Measurements from ENCODE around the gene KMT2E.

Gene KMT2E

DNA sequence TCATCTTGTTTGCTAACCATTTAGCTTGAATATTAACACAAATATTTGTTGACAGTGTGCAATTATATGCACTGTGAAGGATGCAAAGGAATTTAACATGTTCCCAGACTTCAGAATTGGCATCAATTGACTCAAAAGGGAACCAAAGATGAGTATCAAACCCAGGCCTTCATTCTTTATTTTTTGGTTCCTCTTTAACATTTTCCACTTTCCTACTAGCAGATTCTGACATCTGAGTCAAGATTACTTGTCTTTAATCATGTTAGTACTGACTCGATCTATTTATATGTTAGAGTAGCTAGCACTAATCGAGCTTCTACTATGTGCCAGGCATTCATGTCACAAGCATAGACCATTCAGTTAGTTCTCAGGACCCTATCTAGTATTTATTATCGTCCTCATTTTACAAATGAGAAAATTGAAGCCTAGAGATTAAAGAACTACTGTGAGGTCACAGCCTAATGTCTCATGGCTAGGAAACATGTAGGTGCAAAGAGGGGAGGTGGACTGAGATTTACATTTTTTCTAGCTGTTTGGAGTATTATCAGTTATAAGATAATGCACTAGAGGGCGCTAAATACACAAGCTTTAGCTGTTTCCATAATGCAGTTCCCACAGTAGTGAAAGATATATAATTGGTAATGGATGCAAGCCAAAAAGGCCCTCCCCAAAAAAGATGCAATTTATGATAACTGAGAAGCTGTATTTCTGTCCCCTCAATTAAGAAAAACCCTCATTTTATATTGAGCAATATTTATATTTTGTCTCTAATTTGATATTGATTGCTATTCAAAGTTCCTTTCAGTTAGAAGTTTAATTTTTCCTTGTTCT is 32.9 kb upstream of the KMT2E start:
- H3K9ac ChIP-seq (ENCODE audit: low read length), result peak overlapping the region; percentile 98
- no CpG with 5 or more reads among the region's 4 CpGs for WGBS
- H2BK5ac ChIP-seq (ENCODE audit: low read depth, low read length, poor library complexity, severe bottlenecking), result no peak overlapping the region
- peaks cover 0 to 35% of the 10 kb centered on the region in 2 experiments for H3K36me3 ChIP-seq (ENCODE audit: control insufficient read depth in 1 of 2, insufficient read depth in 2 of 2, low read depth in 1 of 2, low read length in 2 of 2)
- H2AK5ac ChIP-seq (ENCODE audit: low read length, severe bottlenecking), result no peak overlapping the region
- H4K91ac ChIP-seq (ENCODE audit: low read length), result no peak overlapping the region
- no peak overlapping the region for H3K18ac ChIP-seq (ENCODE audit: low read depth in 1 of 2, low read length in 2 of 2)
- H3K27me3 ChIP-seq (ENCODE audit: control insufficient read depth in 1 of 2, insufficient read depth in 1 of 2, low read length in 2 of 2), result no peaks in the 10 kb centered on the region
- H2AFZ ChIP-seq (ENCODE audit: low read depth, low read length), result no peak overlapping the region
- H3K4me3 ChIP-seq (ENCODE audit: insufficient read depth in 1 of 2, low read depth in 1 of 2, low read length in 2 of 2), result no peak overlapping the region
- H3K27ac ChIP-seq (ENCODE audit: low read length, poor library complexity, severe bottlenecking), result no peak overlapping the region
- no peaks in the 10 kb centered on the region for H3K9me3 ChIP-seq (ENCODE audit: control insufficient read depth, low read length)
- H3K4me2 ChIP-seq (ENCODE audit: low read length, poor library complexity, severe bottlenecking), result no peak overlapping the region
- H3K4ac ChIP-seq (ENCODE audit: low read depth in 1 of 2, low read length in 2 of 2), result no peak overlapping the region
- H2BK12ac ChIP-seq (ENCODE audit: low read length in 2 of 2), result no peak overlapping the region
- H3K79me1 ChIP-seq (replicated peaks; ENCODE audit: low read length, poor library complexity, severe bottlenecking), result peaks cover 8% of the 10 kb centered on the region
- H3K4me1 ChIP-seq (ENCODE audit: control insufficient read depth, insufficient read depth, low read depth, low read length), result peaks cover 11% of the 10 kb centered on the region
- DNase-seq, result peak; percentile 70
- no peak overlapping the region for H2BK120ac ChIP-seq (ENCODE audit: low read depth, low read length)
- H4K8ac ChIP-seq (ENCODE audit: low read length), result no peak overlapping the region
- H3K23ac ChIP-seq (ENCODE audit: low read length in 2 of 2), result no peak overlapping the region
- H2BK15ac ChIP-seq (ENCODE audit: low read depth, poor library complexity, severe bottlenecking), result no peak overlapping the region
- H3K14ac ChIP-seq (ENCODE audit: low read length in 2 of 2), result no peak overlapping the region

DNA sequence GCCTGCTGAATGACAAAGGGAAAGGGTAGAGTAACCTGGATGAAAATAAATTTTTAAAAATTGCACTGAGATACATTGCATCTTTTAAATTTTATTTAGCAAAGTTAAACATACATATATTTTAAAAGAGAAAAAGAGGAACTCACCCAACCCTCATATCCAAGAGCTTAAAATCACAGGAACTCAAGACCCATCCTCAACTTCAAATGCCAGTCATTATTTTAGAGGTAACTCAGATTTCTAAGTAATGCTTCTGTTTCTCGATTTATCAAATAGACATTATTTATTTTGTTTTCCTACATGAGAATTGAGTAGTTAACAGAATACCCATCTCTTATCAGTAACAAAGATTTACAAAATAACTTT is 32.4 kb upstream of the KMT2E start:
- H3K4me1 ChIP-seq (ENCODE audit: control insufficient read depth, insufficient read depth, low read depth, low read length), result peaks cover 13% of the 10 kb centered on the region
- WGBS, result no CpG with 5 or more reads among the region's 1 CpG
- no peak overlapping the region for H3K14ac ChIP-seq (ENCODE audit: low read length in 2 of 2)
- H3K27ac ChIP-seq (ENCODE audit: low read length, poor library complexity, severe bottlenecking), result no peak overlapping the region
- H2BK15ac ChIP-seq (ENCODE audit: low read depth, poor library complexity, severe bottlenecking), result no peak overlapping the region
- H2BK120ac ChIP-seq (ENCODE audit: low read depth, low read length), result no peak overlapping the region
- no peak overlapping the region for H4K8ac ChIP-seq (ENCODE audit: low read length)
- no peak overlapping the region for H3K23ac ChIP-seq (ENCODE audit: low read length in 2 of 2)
- H2BK5ac ChIP-seq (ENCODE audit: low read depth, low read length, poor library complexity, severe bottlenecking), result no peak overlapping the region
- peak overlapping the region in 1 of 2 experiments; percentile 81 for H3K4me3 ChIP-seq (ENCODE audit: insufficient read depth in 1 of 2, low read depth in 1 of 2, low read length in 2 of 2)
- peaks cover 8% of the 10 kb centered on the region for H3K79me1 ChIP-seq (replicated peaks; ENCODE audit: low read length, poor library complexity, severe bottlenecking)
- H3K36me3 ChIP-seq (ENCODE audit: control insufficient read depth in 1 of 2, insufficient read depth in 2 of 2, low read depth in 1 of 2, low read length in 2 of 2), result peaks cover 2 to 41% of the 10 kb centered on the region in 2 experiments
- DNase-seq, result no peak
- no peak overlapping the region for H3K18ac ChIP-seq (ENCODE audit: low read depth in 1 of 2, low read length in 2 of 2)
- H3K4ac ChIP-seq (ENCODE audit: low read depth in 1 of 2, low read length in 2 of 2), result no peak overlapping the region
- no peak overlapping the region for H3K4me2 ChIP-seq (ENCODE audit: low read length, poor library complexity, severe bottlenecking)
- no peak overlapping the region for H2AK5ac ChIP-seq (ENCODE audit: low read length, severe bottlenecking)
- no peaks in the 10 kb centered on the region for H3K9me3 ChIP-seq (ENCODE audit: control insufficient read depth, low read length)
- peak overlapping the region; percentile 98 for H3K9ac ChIP-seq (ENCODE audit: low read length)
- H2AFZ ChIP-seq (ENCODE audit: low read depth, low read length), result no peak overlapping the region
- H3K27me3 ChIP-seq (ENCODE audit: control insufficient read depth in 1 of 2, insufficient read depth in 1 of 2, low read length in 2 of 2), result no peaks in the 10 kb centered on the region
- H2BK12ac ChIP-seq (ENCODE audit: low read length in 2 of 2), result no peak overlapping the region
- no peak overlapping the region for H4K91ac ChIP-seq (ENCODE audit: low read length)

DNA sequence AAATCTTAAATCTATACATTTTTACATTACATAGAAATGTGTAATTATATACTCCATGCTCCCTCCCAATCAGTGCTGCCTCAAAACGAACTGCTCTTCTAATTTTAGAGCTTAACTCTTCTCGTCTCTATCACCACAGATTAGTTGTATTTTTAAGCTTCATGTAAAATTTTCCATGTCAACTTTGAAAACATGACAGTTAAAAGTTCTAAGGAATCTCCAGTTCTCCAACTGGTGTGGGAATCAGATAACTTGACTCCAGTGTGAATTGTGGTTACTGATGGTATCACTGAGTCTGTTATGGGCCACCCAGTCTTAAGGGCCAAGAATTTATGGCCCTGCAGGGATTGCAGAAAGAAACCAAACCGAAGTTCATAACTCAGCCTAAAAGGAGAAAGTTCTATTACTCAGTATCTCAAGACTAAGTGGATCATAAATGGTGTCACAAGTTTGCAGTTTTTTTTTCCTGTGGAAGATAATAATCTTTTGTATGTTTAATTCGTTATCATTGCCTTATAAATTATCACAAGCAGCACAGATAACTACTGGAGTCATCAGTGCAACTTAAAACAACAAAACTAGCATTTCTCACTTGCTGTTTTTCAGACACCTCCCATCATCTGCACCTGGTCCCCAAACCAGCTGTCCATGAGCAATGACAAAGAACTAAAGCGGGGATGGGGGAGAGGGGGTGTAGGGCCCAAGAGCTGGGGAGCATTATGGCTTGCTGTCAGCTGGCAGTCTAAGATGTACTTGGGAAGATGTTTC is 31.5 kb upstream of the KMT2E start:
- Histone ChIP-seq H3K79me1 (replicated peaks; ENCODE audit: low read length, poor library complexity, severe bottlenecking) (peaks cover 8% of the 10 kb centered on the region), H3K9ac (ENCODE audit: low read length) (peak overlapping the region; percentile 98), H3K27me3 (ENCODE audit: control insufficient read depth in 1 of 2, insufficient read depth in 1 of 2, low read length in 2 of 2) (no peaks in the 10 kb centered on the region), H3K9me3 (ENCODE audit: control insufficient read depth, low read length) (no peaks in the 10 kb centered on the region), H3K4ac (ENCODE audit: low read depth in 1 of 2, low read length in 2 of 2) (no peak overlapping the region), H2AFZ (ENCODE audit: low read depth, low read length) (no peak overlapping the region), H3K18ac (ENCODE audit: low read depth in 1 of 2, low read length in 2 of 2) (no peak overlapping the region), H2BK5ac (ENCODE audit: low read depth, low read length, poor library complexity, severe bottlenecking) (no peak overlapping the region), H3K4me2 (ENCODE audit: low read length, poor library complexity, severe bottlenecking) (peak overlapping the region; percentile 91), H2BK120ac (ENCODE audit: low read depth, low read length) (no peak overlapping the region), H3K36me3 (ENCODE audit: control insufficient read depth in 1 of 2, insufficient read depth in 2 of 2, low read depth in 1 of 2, low read length in 2 of 2) (peaks cover 6 to 35% of the 10 kb centered on the region in 2 experiments), H2AK5ac (ENCODE audit: low read length, severe bottlenecking) (peak overlapping the region; percentile 77), H2BK15ac (ENCODE audit: low read depth, poor library complexity, severe bottlenecking) (no peak overlapping the region), H3K4me1 (ENCODE audit: control insufficient read depth, insufficient read depth, low read depth, low read length) (peaks cover 13% of the 10 kb centered on the region), H3K27ac (ENCODE audit: low read length, poor library complexity, severe bottlenecking) (peak overlapping the region; percentile 99), H4K8ac (ENCODE audit: low read length) (no peak overlapping the region), H3K23ac (ENCODE audit: low read length in 2 of 2) (no peak overlapping the region), H3K4me3 (ENCODE audit: insufficient read depth in 1 of 2, low read depth in 1 of 2, low read length in 2 of 2) (peak overlapping the region in 1 of 2 experiments; percentile 81), H2BK12ac (ENCODE audit: low read length in 2 of 2) (peak overlapping the region in 1 of 2 experiments; percentile 79), H3K14ac (ENCODE audit: low read length in 2 of 2) (no peak overlapping the region), H4K91ac (ENCODE audit: low read length) (no peak overlapping the region)
- peak; percentile 89 for DNase-seq
- WGBS, result 50% methylated on average over 1 of the region's 5 CpGs

DNA sequence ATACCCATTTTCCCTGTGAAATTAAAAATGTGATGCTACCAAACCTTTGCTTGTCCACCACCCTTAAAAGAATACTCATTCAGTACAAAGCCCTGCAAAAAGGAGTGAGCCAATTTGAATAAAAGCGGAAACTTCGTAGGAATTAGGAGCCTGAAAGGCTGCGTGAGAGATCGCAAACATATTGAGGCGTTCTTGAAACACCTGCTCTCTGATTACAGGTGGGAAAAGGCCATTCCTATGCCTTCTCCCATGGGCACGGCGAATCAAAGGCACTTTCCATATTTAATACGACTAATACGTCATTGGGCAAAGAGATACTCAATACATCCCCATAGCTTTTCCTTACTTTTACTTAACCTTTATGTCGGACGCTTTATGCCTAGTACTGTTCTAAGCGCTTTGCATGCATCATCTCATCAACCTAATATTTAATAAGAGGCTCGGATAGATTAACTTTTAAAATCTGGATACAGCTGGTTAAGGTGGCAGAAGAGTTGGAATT is 30.9 kb upstream of the KMT2E start:
- H3K79me1 ChIP-seq (replicated peaks; ENCODE audit: low read length, poor library complexity, severe bottlenecking), result peaks cover 4% of the 10 kb centered on the region
- H3K36me3 ChIP-seq (ENCODE audit: control insufficient read depth in 1 of 2, insufficient read depth in 2 of 2, low read depth in 1 of 2, low read length in 2 of 2), result peaks cover 6 to 38% of the 10 kb centered on the region in 2 experiments
- H3K18ac ChIP-seq (ENCODE audit: low read depth in 1 of 2, low read length in 2 of 2), result peak overlapping the region; percentile 84 to 92
- H3K9me3 ChIP-seq (ENCODE audit: control insufficient read depth, low read length), result no peaks in the 10 kb centered on the region
- H2AK5ac ChIP-seq (ENCODE audit: low read length, severe bottlenecking), result peak overlapping the region; percentile 92
- no peak overlapping the region for H2BK12ac ChIP-seq (ENCODE audit: low read length in 2 of 2)
- peak overlapping the region; percentile 97 for H4K8ac ChIP-seq (ENCODE audit: low read length)
- H3K4me2 ChIP-seq (ENCODE audit: low read length, poor library complexity, severe bottlenecking), result peak overlapping the region; percentile 91
- peaks cover 11% of the 10 kb centered on the region for H3K4me1 ChIP-seq (ENCODE audit: control insufficient read depth, insufficient read depth, low read depth, low read length)
- no peak overlapping the region for H4K91ac ChIP-seq (ENCODE audit: low read length)
- 90% methylated on average over 11 of the region's 13 CpGs for WGBS
- no peak overlapping the region for H2AFZ ChIP-seq (ENCODE audit: low read depth, low read length)
- H3K4me3 ChIP-seq (ENCODE audit: insufficient read depth in 1 of 2, low read depth in 1 of 2, low read length in 2 of 2), result peak overlapping the region; percentile 68 to 81
- no peak overlapping the region for H2BK120ac ChIP-seq (ENCODE audit: low read depth, low read length)
- peak overlapping the region; percentile 98 for H3K9ac ChIP-seq (ENCODE audit: low read length)
- no peaks in the 10 kb centered on the region for H3K27me3 ChIP-seq (ENCODE audit: control insufficient read depth in 1 of 2, insufficient read depth in 1 of 2, low read length in 2 of 2)
- no peak overlapping the region for H2BK15ac ChIP-seq (ENCODE audit: low read depth, poor library complexity, severe bottlenecking)
- no peak overlapping the region for H3K23ac ChIP-seq (ENCODE audit: low read length in 2 of 2)
- H3K14ac ChIP-seq (ENCODE audit: low read length in 2 of 2), result no peak overlapping the region
- peak overlapping the region; percentile 99 for H3K27ac ChIP-seq (ENCODE audit: low read length, poor library complexity, severe bottlenecking)
- H2BK5ac ChIP-seq (ENCODE audit: low read depth, low read length, poor library complexity, severe bottlenecking), result no peak overlapping the region
- peak overlapping the region; percentile 46 to 75 for H3K4ac ChIP-seq (ENCODE audit: low read depth in 1 of 2, low read length in 2 of 2)
- no peak for DNase-seq

All from mesenchymal stem cell (in vitro differentiated cells and primary cell).